ENCODE measurements around the gene USF2.

DNA sequence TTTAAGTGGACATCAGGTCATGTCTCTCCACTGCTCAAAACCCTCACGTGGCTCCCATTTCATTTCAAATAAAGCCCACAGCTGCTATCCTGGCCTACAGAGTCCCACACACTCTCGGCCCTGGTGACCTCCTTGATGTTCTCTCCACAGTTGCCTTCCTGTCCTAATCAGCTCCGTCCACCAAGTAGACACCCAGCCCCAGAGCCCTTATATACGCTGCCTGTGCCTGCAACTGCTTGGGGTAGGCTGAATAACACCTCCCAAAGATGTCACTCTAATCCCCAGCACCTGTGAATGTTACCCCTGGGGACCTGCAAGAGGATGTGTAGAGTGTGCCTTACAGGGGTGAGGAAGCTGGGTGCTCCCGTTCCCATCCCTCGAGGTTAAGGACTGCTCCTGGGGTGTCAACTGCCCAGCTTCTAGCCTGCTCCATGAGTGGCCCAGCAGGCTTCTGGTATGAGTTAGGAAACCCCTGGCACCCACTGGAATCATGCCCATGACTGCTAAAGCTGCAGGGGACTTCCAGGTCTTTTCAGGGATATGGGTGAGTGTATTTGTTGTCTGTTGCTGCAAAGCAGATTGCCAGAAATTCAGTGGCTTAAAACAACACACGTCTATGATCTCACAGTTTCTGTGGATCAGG, 46.3 kb upstream of the USF2 start:
- no peak for TF ChIP-seq EZH2 (IDR thresholded peaks at IDR 0.05; ENCODE audit: low read length)
- TF ChIP-seq, protein P1, sequence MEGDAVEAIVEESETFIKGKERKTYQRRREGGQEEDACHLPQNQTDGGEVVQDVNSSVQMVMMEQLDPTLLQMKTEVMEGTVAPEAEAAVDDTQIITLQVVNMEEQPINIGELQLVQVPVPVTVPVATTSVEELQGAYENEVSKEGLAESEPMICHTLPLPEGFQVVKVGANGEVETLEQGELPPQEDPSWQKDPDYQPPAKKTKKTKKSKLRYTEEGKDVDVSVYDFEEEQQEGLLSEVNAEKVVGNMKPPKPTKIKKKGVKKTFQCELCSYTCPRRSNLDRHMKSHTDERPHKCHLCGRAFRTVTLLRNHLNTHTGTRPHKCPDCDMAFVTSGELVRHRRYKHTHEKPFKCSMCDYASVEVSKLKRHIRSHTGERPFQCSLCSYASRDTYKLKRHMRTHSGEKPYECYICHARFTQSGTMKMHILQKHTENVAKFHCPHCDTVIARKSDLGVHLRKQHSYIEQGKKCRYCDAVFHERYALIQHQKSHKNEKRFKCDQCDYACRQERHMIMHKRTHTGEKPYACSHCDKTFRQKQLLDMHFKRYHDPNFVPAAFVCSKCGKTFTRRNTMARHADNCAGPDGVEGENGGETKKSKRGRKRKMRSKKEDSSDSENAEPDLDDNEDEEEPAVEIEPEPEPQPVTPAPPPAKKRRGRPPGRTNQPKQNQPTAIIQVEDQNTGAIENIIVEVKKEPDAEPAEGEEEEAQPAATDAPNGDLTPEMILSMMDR (optimal IDR thresholded peaks at IDR 0.05 in 1 of 3, IDR thresholded peaks at IDR 0.05 in 1 of 3, conservative IDR thresholded peaks at IDR 0.05 in 1 of 3; ENCODE audit: extremely low read depth in 1 of 3, insufficient read depth in 2 of 3, low read length in 3 of 3): no peak

Data from keratinocyte (primary cell).